Fibroblast of lung (primary cell): Measurements from ENCODE around the gene DCHS2. TPM values are rescaled to one million over a fixed set of nuclear protein-coding genes. Genes with fewer than 3 reads are reported as not detected.

Experiments
- DNase-seq, 2 donors: peaks; one replicate each; pipeline versions ENCODE4 v3.0.0 to v3.0.0-alpha.2; 2010; ENCODE audit warnings: low read depth in 2 of 2
- H2AFZ ChIP-seq: 2 replicates; pipeline ENCODE4 v1.5.1; 2012; ENCODE audit warnings: low read length, control low read depth, inconsistent platforms
- H3K27ac ChIP-seq: 2 replicates; pipeline ENCODE4 v1.5.1; 2011; ENCODE audit warnings: low read length, control low read depth; ENCODE audit not compliant: insufficient read depth
- H3K27me3 ChIP-seq: 2 replicates; pipeline ENCODE4 v1.5.1; 2011; ENCODE audit warnings: mild to moderate bottlenecking, low read length; ENCODE audit not compliant: control insufficient read depth, insufficient read depth
- H3K36me3 ChIP-seq: 2 replicates; pipeline ENCODE4 v1.5.1; 2011; ENCODE audit warnings: low read length; ENCODE audit not compliant: control insufficient read depth, insufficient read depth
- H3K4me1 ChIP-seq: 2 replicates; pipeline ENCODE4 v1.5.1; 2011; ENCODE audit warnings: low read length; ENCODE audit not compliant: control insufficient read depth, insufficient read depth; ENCODE audit errors: extremely low read depth
- H3K4me2 ChIP-seq: 2 replicates; pipeline ENCODE4 v1.5.1; 2011; ENCODE audit warnings: low read length, control low read depth; ENCODE audit not compliant: insufficient read depth; ENCODE audit errors: extremely low read depth
- H3K4me3 ChIP-seq, 4 experiments: fragments of 200-600 bp in 1 of 4; sonication (generic) in 1 of 4; replicated peaks in 1 of 4; 2 replicates each; pipeline ENCODE4 v1.5.1; 2011 to 2016; ENCODE audit warnings: low read length in 4 of 4, low read depth in 3 of 4, mild to moderate bottlenecking in 3 of 4, control low read depth in 2 of 4, inconsistent platforms in 1 of 4, mixed read lengths in 1 of 4; ENCODE audit not compliant: insufficient read depth in 1 of 4; ENCODE audit errors: control extremely low read depth in 1 of 4
- H3K79me2 ChIP-seq: 2 replicates; pipeline ENCODE4 v1.5.1; 2012; ENCODE audit warnings: mild to moderate bottlenecking, low read length, inconsistent platforms; ENCODE audit not compliant: control insufficient read depth, insufficient read depth
- H3K9ac ChIP-seq: 2 replicates; pipeline ENCODE4 v1.5.1; 2011; ENCODE audit warnings: mild to moderate bottlenecking, low read length, control low read depth; ENCODE audit not compliant: insufficient read depth
- H3K9me3 ChIP-seq: 2 replicates; pipeline ENCODE4 v1.5.1; 2012; ENCODE audit warnings: low read depth, low read length; ENCODE audit not compliant: control insufficient read depth, insufficient read depth
- H4K20me1 ChIP-seq: 2 replicates; pipeline ENCODE4 v1.5.1; 2011; ENCODE audit warnings: low read length; ENCODE audit not compliant: control insufficient read depth, insufficient read depth; ENCODE audit errors: extremely low read depth
- CTCF ChIP-seq, 2 donors: IDR thresholded peaks in 1 of 2; conservative IDR thresholded peaks in 1 of 2; 1 replicate in 1 of 2; 2 replicates in 1 of 2; pipeline ENCODE4 v1.5.1; 2011 to 2012; ENCODE audit warnings: low read length in 2 of 2, control low read depth in 1 of 2, inconsistent platforms in 1 of 2, low read depth in 1 of 2, mild to moderate bottlenecking in 1 of 2
- EZH2 ChIP-seq: IDR thresholded peaks from 2 replicates; pipeline ENCODE4 v1.5.1; 2012; ENCODE audit warnings: low read length, control low read depth, mild to moderate bottlenecking; ENCODE audit errors: missing control alignments
- polyA plus RNA-seq, 2 donors: library from polyadenylated mRNA; depleted of rRNA in 1 of 2; stranded (reverse) in 1 of 2; unstranded in 1 of 2; fragments of >200 nt; gene quantifications; 2 replicates each; pipeline ENCODE4 v1.2.1, GENCODE V29; 2011 to 2012; ENCODE audit warnings: missing spikeins in 1 of 2
- total RNA-seq: library from RNA; depleted of rRNA; stranded (reverse); fragments of >200 nt; gene quantifications from 2 replicates; pipeline ENCODE4 v1.2.1, GENCODE V29; 2014

Gene DCHS2
- total and polyA plus RNA-seq, 2 donors (not counting 1 experiment from before 2014, with no cell fraction given), result not detected

GRCh38 chr4:154422152-154422551 is 69.4 kb downstream of the DCHS2 start:
- Histone ChIP-seq H3K79me2 (no peaks in the 10 kb centered on the region), H3K27me3 (no peaks in the 10 kb centered on the region), H4K20me1 (no peaks in the 10 kb centered on the region), H3K4me3 (no peak overlapping the region), H3K27ac (no peak overlapping the region), H3K9me3 (no peaks in the 10 kb centered on the region), H3K4me2 (no peak overlapping the region), H2AFZ (no peak overlapping the region), H3K36me3 (no peaks in the 10 kb centered on the region), H3K9ac (no peak overlapping the region), H3K4me1 (no peaks in the 10 kb centered on the region)
- TF ChIP-seq CTCF (conservative IDR thresholded peaks at IDR 0.05 in 1 of 2, IDR thresholded peaks at IDR 0.05 in 1 of 2; ENCODE audit: low read depth in 1 of 2, low read length in 2 of 2) (no peak), EZH2 (no peak)
- no peak for DNase-seq

- TF ChIP-seq EZH2 (no peak), CTCF (conservative IDR thresholded peaks at IDR 0.05 in 1 of 2, IDR thresholded peaks at IDR 0.05 in 1 of 2; ENCODE audit: low read depth in 1 of 2, low read length in 2 of 2) (no peak)
- Histone ChIP-seq H3K9ac (no peak overlapping the region), H3K4me3 (no peak overlapping the region), H3K4me1 (no peaks in the 10 kb centered on the region), H3K4me2 (no peak overlapping the region), H3K27ac (no peak overlapping the region), H3K36me3 (no peaks in the 10 kb centered on the region), H4K20me1 (no peaks in the 10 kb centered on the region), H3K9me3 (no peaks in the 10 kb centered on the region), H3K79me2 (no peaks in the 10 kb centered on the region), H2AFZ (no peak overlapping the region), H3K27me3 (no peaks in the 10 kb centered on the region)
- DNase-seq, result no peak
Measured at GRCh38 chr4:154421618-154422017, 70.0 kb downstream of the DCHS2 start.

GRCh38 chr4:154417373-154417673 is 74.3 kb downstream of the DCHS2 start:
- H3K4me2 ChIP-seq, result peak overlapping the region; percentile 95

More at GRCh38 chr4:154417373-154417673, 74.3 kb downstream of the DCHS2 start:
- Histone ChIP-seq H3K4me3 (peak overlapping the region in 2 of 4 experiments; percentile 57 to 71), H3K9me3 (no peaks in the 10 kb centered on the region), H2AFZ (no peak overlapping the region), H3K36me3 (no peaks in the 10 kb centered on the region), H3K9ac (no peak overlapping the region), H3K4me1 (no peaks in the 10 kb centered on the region), H3K27me3 (no peaks in the 10 kb centered on the region), H4K20me1 (no peaks in the 10 kb centered on the region), H3K27ac (no peak overlapping the region), H3K79me2 (no peaks in the 10 kb centered on the region)
- no peak for DNase-seq
- TF ChIP-seq CTCF (conservative IDR thresholded peaks at IDR 0.05 in 1 of 2, IDR thresholded peaks at IDR 0.05 in 1 of 2; ENCODE audit: low read depth in 1 of 2, low read length in 2 of 2), result no peak
- TF ChIP-seq EZH2, result no peak
